Ovary (tissue), 3 donors: ENCODE data around the gene TMED1.

Experiments
- CTCF ChIP-seq, 3 donors: fragments of 450-650 bp in 2 of 3; fragments of 200-600 bp in 1 of 3; IDR thresholded peaks; one replicate each; pipeline versions ENCODE4 v1.5.1 to v1.8.0; 2016 to 2022; ENCODE audit warnings: antibody characterized with exemption in 3 of 3, mild to moderate bottlenecking in 1 of 3
- EP300 ChIP-seq: sonication (generic); formaldehyde crosslinking; IDR thresholded peaks from one replicate; pipeline ENCODE4 v1.6.1; 2017; ENCODE audit warnings: antibody characterized with exemption
- POLR2A ChIP-seq: fragments of 450-650 bp; IDR thresholded peaks from one replicate; pipeline ENCODE4 v1.6.1; 2017; ENCODE audit warnings: antibody characterized with exemption, mild to moderate bottlenecking, moderate library complexity
- donor health status: DM: no; HTN: no; CAD: no.

- no peak for TF ChIP-seq CTCF (IDR thresholded peaks at IDR 0.05)
- no peak for TF ChIP-seq EP300
- TF ChIP-seq POLR2A = no peak
Observed at GRCh38 chr19:10872546-10873107, 36.6 kb upstream of the TMED1 start.
